Neural cell (in vitro differentiated cells): ENCODE measurements around the gene CABLES2.

ENCODE experiments used
- CTCF ChIP-seq: fragments of 450-650 bp; IDR thresholded peaks from 2 replicates; pipeline ENCODE4 v1.5.1; 2014; ENCODE audit warnings: antibody characterized with exemption, mild to moderate bottlenecking, moderate library complexity; ENCODE audit not compliant: poor library complexity, severe bottlenecking
- EP300 ChIP-seq: fragments of 450-650 bp; conservative IDR thresholded peaks from 2 replicates; pipeline ENCODE4 v1.6.1; 2014; ENCODE audit warnings: antibody characterized with exemption, mild to moderate bottlenecking, moderate library complexity; ENCODE audit not compliant: poor library complexity, severe bottlenecking
- EZH2 ChIP-seq: fragments of 200-600, 300-800 bp; shearing (Covaris generic), sonication (generic); IDR thresholded peaks from 2 replicates; pipeline ENCODE4 v1.6.1; 2014; ENCODE audit warnings: antibody characterized with exemption, low read length, borderline replicate concordance, mild to moderate bottlenecking; ENCODE audit not compliant: insufficient read depth, poor library complexity, severe bottlenecking
- MXI1 ChIP-seq: fragments of 450-650 bp; conservative IDR thresholded peaks from 2 replicates; pipeline ENCODE4 v1.6.1; 2014; ENCODE audit warnings: antibody characterized with exemption, mild to moderate bottlenecking; ENCODE audit not compliant: poor library complexity, severe bottlenecking
- POLR2AphosphoS5 ChIP-seq: IDR thresholded peaks from 2 replicates; pipeline ENCODE4 v1.6.1; 2012
- RAD21 ChIP-seq: fragments of 450-650 bp; conservative IDR thresholded peaks from 2 replicates; pipeline ENCODE4 v1.6.1; 2014; ENCODE audit warnings: antibody characterized with exemption, mild to moderate bottlenecking, moderate library complexity
- REST ChIP-seq: IDR thresholded peaks from 2 replicates; pipeline ENCODE4 v1.6.1; 2012; ENCODE audit warnings: borderline replicate concordance
- SMC3 ChIP-seq: fragments of 450-650 bp; conservative IDR thresholded peaks from 2 replicates; pipeline ENCODE4 v1.6.1; 2014; ENCODE audit warnings: antibody characterized with exemption, mild to moderate bottlenecking, moderate library complexity; ENCODE audit not compliant: poor library complexity
- TAF1 ChIP-seq: IDR thresholded peaks from 2 replicates; pipeline ENCODE4 v1.6.1; 2012; ENCODE audit warnings: low read depth

GRCh38 chr20:62391165-62392076 is 15.7 kb downstream of the CABLES2 start:
- TF ChIP-seq POLR2AphosphoS5 (no peak), CTCF (no peak), EZH2 (no peak), RAD21 (no peak), EP300 (no peak), TAF1 (no peak), REST (no peak), SMC3 (no peak), MXI1 (no peak)
